SU-DHL-6 (cell line): ENCODE results near the gene RNF6.

Experiments
- EZH2phosphoT487 ChIP-seq: fragments of 200-600 bp; sonication (generic), shearing (Covaris generic); conservative IDR thresholded peaks from 2 replicates; pipeline ENCODE4 v1.6.1; 2018; ENCODE audit warnings: mild to moderate bottlenecking, antibody characterized with exemption, low read length, moderate library complexity, mixed read lengths
- TF ChIP-seq, protein P1 (sequence below): fragments of 200-600 bp; sonication (generic); IDR thresholded peaks from one replicate; pipeline ENCODE4 v1.5.1; 2017; ENCODE audit warnings: antibody characterized with exemption, mild to moderate bottlenecking, low read length, moderate library complexity; ENCODE audit not compliant: insufficient read depth, poor library complexity, severe bottlenecking

GRCh38 chr13:26216042-26216441 lies 6.1 kb downstream of the RNF6 start:
- TF ChIP-seq, protein P1, sequence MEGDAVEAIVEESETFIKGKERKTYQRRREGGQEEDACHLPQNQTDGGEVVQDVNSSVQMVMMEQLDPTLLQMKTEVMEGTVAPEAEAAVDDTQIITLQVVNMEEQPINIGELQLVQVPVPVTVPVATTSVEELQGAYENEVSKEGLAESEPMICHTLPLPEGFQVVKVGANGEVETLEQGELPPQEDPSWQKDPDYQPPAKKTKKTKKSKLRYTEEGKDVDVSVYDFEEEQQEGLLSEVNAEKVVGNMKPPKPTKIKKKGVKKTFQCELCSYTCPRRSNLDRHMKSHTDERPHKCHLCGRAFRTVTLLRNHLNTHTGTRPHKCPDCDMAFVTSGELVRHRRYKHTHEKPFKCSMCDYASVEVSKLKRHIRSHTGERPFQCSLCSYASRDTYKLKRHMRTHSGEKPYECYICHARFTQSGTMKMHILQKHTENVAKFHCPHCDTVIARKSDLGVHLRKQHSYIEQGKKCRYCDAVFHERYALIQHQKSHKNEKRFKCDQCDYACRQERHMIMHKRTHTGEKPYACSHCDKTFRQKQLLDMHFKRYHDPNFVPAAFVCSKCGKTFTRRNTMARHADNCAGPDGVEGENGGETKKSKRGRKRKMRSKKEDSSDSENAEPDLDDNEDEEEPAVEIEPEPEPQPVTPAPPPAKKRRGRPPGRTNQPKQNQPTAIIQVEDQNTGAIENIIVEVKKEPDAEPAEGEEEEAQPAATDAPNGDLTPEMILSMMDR: no peak
- TF ChIP-seq EZH2phosphoT487: no peak
